ENCODE data around the gene TSPAN19. TPM values are rescaled to one million over a fixed set of nuclear protein-coding genes. Genes with fewer than 3 reads are reported as not detected.

Gene TSPAN19
- total and polyA plus RNA-seq, 5 donors = 0.07 to 0.85 TPM; not detected in 3

- H3K27ac ChIP-seq (ENCODE audit: low read length) = no peak overlapping the region
- H3K9me3 ChIP-seq (ENCODE audit: control insufficient read depth, low read length) = no peaks in the 10 kb centered on the region
- no peak overlapping the region for H3K4me3 ChIP-seq (ENCODE audit: low read length)
- H3K4me1 ChIP-seq (ENCODE audit: control insufficient read depth, insufficient read depth, low read length) = no peaks in the 10 kb centered on the region
- ATAC-seq (no peak), DNase-seq (no peak)
- H3K27me3 ChIP-seq (ENCODE audit: control insufficient read depth, insufficient read depth) = no peaks in the 10 kb centered on the region
- intact Hi-C loops (cut with DNase I) = no loop called here
Measured at GRCh38 chr12:84973026-84973425, 63.1 kb downstream of the TSPAN19 start.

GRCh38 chr12:84969226-84969625 is 66.9 kb downstream of the TSPAN19 start:
- H3K4me3 ChIP-seq (ENCODE audit: low read length) = no peak overlapping the region
- no peaks in the 10 kb centered on the region for H3K4me1 ChIP-seq (ENCODE audit: control insufficient read depth, insufficient read depth, low read length)
- intact Hi-C loops (cut with DNase I) = no loop called here
- ATAC-seq = no peak
- DNase-seq = no peak
- no peak overlapping the region for H3K27ac ChIP-seq (ENCODE audit: low read length)
- H3K27me3 ChIP-seq (ENCODE audit: control insufficient read depth, insufficient read depth) = no peaks in the 10 kb centered on the region
- H3K9me3 ChIP-seq (ENCODE audit: control insufficient read depth, low read length) = no peaks in the 10 kb centered on the region
- WGBS = 71% methylated on average over 3 of the region's 3 CpGs

Other genes starting within 250 kb of the TSPAN19 start
- not detected for gene SLC6A15, start 123.5 kb downstream of the TSPAN19 start, total RNA-seq
- gene SLC6A15, start 123.5 kb downstream of the TSPAN19 start, polyA plus RNA-seq = 0.02 TPM
- gene LRRIQ1, start 74 bp upstream of the TSPAN19 start, total RNA-seq = under 1 TPM; 0.17 to 0.48 (median 0.46) TPM
- 0.07 TPM for gene LRRIQ1, start 74 bp upstream of the TSPAN19 start, polyA plus RNA-seq
- gene ALX1, start 243.9 kb upstream of the TSPAN19 start, total RNA-seq = not detected
- not detected for gene ALX1, start 243.9 kb upstream of the TSPAN19 start, polyA plus RNA-seq

All from right cardiac atrium (tissue), 5 donors.